K562 (cell line): ENCODE data around the gene GHRH. TPM values are rescaled to one million over a fixed set of nuclear protein-coding genes. Genes with fewer than 3 reads are reported as not detected.

Experiments
- EZH2 ChIP-seq: IDR thresholded peaks from 2 replicates; pipeline ENCODE4 v1.6.1; 2012; ENCODE audit warnings: low read depth, mild to moderate bottlenecking, inconsistent platforms, low read length, borderline replicate concordance
- KHSRP ChIP-seq: fragments of 450-650 bp; IDR thresholded peaks from 2 replicates; pipeline ENCODE4 v1.6.1; 2017
- LCOR ChIP-seq: sonication (generic); formaldehyde crosslinking; IDR thresholded peaks from 2 replicates; pipeline ENCODE4 v1.8.0; 2022; ENCODE audit warnings: mild to moderate bottlenecking, missing genetic modification reagents
- PURB ChIP-seq: sonication (generic); formaldehyde crosslinking; IDR thresholded peaks from 2 replicates; pipeline ENCODE4 v1.9.0; 2021; ENCODE audit warnings: low read depth, mild to moderate bottlenecking, missing genetic modification reagents
- SIX5 ChIP-seq, 2 experiments: IDR thresholded peaks; 2 replicates each; pipeline ENCODE4 v1.6.1; 2011; ENCODE audit warnings: low read length in 2 of 2, borderline replicate concordance in 1 of 2, low read depth in 1 of 2, mild to moderate bottlenecking in 1 of 2, moderate library complexity in 1 of 2; ENCODE audit not compliant: insufficient read depth in 1 of 2
- SRSF7 ChIP-seq: fragments of 200-400 bp; formaldehyde crosslinking; optimal IDR thresholded peaks from 2 replicates; pipeline ENCODE3; 2017; ENCODE audit warnings: mild to moderate bottlenecking, low read depth, low read length
- TAF7 ChIP-seq: fragments of 450-650 bp; IDR thresholded peaks from 2 replicates; pipeline ENCODE4 v1.6.1; 2016; ENCODE audit warnings: missing genetic modification characterization, missing compliant biosample characterization
- ZNF780A ChIP-seq: fragments of 250-450 bp; sonication (Bioruptor Pico); IDR thresholded peaks from 2 replicates; pipeline ENCODE4 v1.5.0; 2021; ENCODE audit warnings: mild to moderate bottlenecking
- polyA plus RNA-seq, 8 experiments: library from polyadenylated mRNA; depleted of rRNA in 4 of 8; stranded (reverse) in 5 of 8; unstranded in 3 of 8; fragments of >200 nt; fragmentation: Nextera tagmentation in 2 of 8; fragmentation: Illumina TruSeq in 1 of 8; extraction: Ambion mirVana in 2 of 8; extraction: Trizol in 1 of 8; gene quantifications; 2 replicates each; pipeline versions ENCODE4 v1.2.1 to v1.2.3, GENCODE V29; 2011 to 2014; ENCODE audit warnings: inconsistent platforms in 1 of 8, missing spikeins in 1 of 8
- total RNA-seq, 7 experiments: library from RNA; depleted of rRNA in 6 of 7; stranded (reverse); fragments of >200 nt in 6 of 7; fragmentation: Illumina TruSeq in 2 of 7; extraction: Trizol in 2 of 7; gene quantifications; 2 replicates each; pipeline versions ENCODE4 v1.2.1 to v1.2.3, GENCODE V29; 2011 to 2021; ENCODE audit warnings: low replicate concordance in 1 of 7
- TF ChIP-seq, protein P1 (sequence below): sonication (generic); formaldehyde crosslinking; IDR thresholded peaks from 2 replicates; pipeline ENCODE4 v1.8.0; 2022; ENCODE audit warnings: mild to moderate bottlenecking, missing genetic modification reagents
- TF ChIP-seq, protein P2 (sequence below): fragments of 250-450 bp; sonication (Bioruptor Pico); IDR thresholded peaks from 2 replicates; pipeline ENCODE4 v1.5.0; 2020; ENCODE audit warnings: mild to moderate bottlenecking
- TF ChIP-seq, protein P3 (sequence below): fragments of 450-650 bp; IDR thresholded peaks from 2 replicates; pipeline ENCODE4 v1.6.1; 2016; ENCODE audit warnings: missing biosample characterization, missing genetic modification characterization

Gene GHRH
- total and polyA plus RNA-seq, 9 of the 15 experiments (the other 6 are each of a cell fraction or from before 2014, with no cell fraction given), result not detected

DNA sequence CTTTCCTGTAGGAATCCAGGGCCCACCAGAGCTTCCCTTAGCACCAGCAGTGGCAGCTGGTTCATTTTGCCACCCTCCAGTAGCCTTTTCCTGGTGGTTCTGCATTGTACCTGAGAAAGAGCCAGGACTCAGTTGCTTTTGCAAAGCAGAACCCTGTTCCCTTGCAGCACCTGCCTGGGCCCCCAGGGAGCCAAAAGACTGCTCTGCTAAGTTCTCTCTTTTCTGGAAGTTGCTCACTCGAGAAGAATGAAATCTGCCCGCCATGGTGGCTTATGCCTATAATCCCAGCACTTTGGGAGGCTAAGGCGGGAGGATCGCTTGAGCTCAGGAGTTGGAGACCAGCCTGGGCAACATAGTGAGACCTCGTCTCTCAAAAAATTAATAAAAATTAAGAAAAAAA lies 24.0 kb downstream of the GHRH start (continued):
- no peak for TF ChIP-seq KHSRP
- TF ChIP-seq TAF7 (tag), result no peak
- no peak for TF ChIP-seq ZNF780A
- no peak for TF ChIP-seq LCOR (CRISPR knock-in tag)
- TF ChIP-seq, protein P1, sequence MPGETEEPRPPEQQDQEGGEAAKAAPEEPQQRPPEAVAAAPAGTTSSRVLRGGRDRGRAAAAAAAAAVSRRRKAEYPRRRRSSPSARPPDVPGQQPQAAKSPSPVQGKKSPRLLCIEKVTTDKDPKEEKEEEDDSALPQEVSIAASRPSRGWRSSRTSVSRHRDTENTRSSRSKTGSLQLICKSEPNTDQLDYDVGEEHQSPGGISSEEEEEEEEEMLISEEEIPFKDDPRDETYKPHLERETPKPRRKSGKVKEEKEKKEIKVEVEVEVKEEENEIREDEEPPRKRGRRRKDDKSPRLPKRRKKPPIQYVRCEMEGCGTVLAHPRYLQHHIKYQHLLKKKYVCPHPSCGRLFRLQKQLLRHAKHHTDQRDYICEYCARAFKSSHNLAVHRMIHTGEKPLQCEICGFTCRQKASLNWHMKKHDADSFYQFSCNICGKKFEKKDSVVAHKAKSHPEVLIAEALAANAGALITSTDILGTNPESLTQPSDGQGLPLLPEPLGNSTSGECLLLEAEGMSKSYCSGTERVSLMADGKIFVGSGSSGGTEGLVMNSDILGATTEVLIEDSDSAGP, result no peak
- TF ChIP-seq, protein P2, sequence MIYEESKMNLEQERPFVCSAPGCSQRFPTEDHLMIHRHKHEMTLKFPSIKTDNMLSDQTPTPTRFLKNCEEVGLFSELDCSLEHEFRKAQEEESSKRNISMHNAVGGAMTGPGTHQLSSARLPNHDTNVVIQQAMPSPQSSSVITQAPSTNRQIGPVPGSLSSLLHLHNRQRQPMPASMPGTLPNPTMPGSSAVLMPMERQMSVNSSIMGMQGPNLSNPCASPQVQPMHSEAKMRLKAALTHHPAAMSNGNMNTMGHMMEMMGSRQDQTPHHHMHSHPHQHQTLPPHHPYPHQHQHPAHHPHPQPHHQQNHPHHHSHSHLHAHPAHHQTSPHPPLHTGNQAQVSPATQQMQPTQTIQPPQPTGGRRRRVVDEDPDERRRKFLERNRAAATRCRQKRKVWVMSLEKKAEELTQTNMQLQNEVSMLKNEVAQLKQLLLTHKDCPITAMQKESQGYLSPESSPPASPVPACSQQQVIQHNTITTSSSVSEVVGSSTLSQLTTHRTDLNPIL (CRISPR knock-in tag), result no peak
- TF ChIP-seq SIX5 (IDR thresholded peaks at IDR 0.05; ENCODE audit: borderline replicate concordance in 1 of 2, insufficient read depth in 1 of 2, low read depth in 1 of 2, low read length in 2 of 2), result no peak
- no peak for TF ChIP-seq SRSF7
- TF ChIP-seq, protein P3, sequence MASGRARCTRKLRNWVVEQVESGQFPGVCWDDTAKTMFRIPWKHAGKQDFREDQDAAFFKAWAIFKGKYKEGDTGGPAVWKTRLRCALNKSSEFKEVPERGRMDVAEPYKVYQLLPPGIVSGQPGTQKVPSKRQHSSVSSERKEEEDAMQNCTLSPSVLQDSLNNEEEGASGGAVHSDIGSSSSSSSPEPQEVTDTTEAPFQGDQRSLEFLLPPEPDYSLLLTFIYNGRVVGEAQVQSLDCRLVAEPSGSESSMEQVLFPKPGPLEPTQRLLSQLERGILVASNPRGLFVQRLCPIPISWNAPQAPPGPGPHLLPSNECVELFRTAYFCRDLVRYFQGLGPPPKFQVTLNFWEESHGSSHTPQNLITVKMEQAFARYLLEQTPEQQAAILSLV (tag), result no peak
- TF ChIP-seq EZH2, result no peak
- no peak for TF ChIP-seq PURB (CRISPR knock-in tag)
